ENCODE results near the gene TMEM181. TPM values are rescaled to one million over a fixed set of nuclear protein-coding genes. Genes with fewer than 3 reads are reported as not detected.

Gene TMEM181, protein sequence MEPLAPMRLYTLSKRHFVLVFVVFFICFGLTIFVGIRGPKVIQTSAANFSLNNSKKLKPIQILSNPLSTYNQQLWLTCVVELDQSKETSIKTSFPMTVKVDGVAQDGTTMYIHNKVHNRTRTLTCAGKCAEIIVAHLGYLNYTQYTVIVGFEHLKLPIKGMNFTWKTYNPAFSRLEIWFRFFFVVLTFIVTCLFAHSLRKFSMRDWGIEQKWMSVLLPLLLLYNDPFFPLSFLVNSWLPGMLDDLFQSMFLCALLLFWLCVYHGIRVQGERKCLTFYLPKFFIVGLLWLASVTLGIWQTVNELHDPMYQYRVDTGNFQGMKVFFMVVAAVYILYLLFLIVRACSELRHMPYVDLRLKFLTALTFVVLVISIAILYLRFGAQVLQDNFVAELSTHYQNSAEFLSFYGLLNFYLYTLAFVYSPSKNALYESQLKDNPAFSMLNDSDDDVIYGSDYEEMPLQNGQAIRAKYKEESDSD
- 41.0 TPM for total RNA-seq

DNA sequence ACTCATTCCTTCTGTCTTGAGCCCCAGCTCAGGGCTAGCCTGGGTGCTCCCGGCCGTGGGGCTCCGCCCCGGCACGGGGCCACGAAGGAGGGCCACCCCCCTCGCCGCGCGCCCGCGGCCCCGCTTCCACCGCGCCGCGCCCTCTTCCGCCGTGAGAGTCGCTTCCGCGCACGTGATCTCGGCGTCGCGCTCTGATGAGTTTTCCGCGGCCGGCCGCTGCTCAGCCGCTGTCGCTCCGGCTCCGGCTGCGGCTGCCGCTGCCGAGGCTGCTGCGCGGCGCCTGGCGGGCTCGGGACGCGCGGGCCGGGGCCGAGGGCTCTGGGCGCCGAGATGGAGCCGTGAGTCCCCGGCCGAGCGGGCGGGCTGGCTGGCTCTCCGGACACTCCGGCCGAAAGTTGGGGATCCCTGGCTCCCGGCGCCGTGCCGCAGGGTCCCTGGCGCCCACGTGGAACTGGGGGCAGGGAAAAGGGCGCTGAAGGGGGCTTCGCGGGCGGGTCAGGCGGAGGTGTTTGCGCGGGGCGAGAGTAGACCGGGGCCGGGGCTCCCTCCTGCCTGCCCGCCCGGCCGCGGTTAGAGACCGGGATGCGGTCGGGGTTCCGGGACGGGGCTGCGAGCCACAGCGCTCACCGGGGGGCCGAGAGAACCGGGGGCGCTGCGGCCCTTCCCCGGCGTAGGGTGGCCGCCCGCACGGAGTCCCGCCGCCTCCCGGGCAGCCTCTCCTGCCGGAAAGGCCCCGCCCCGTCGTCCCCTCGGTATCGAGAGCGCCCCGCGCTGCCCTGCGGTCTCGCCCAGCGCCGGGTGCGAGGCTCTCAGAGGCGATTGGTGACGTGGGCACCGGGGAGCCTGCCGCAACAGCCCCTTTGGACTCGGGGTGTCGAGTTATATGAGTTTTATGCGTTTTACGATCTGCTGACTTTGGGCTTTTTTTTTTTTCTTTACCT is at the start of gene TMEM181:
TMEM181 (plus strand) TSS at position 197 of the 941 bp plus-strand sequence; CDS start at position 331, 134 bp downstream.

DNA sequence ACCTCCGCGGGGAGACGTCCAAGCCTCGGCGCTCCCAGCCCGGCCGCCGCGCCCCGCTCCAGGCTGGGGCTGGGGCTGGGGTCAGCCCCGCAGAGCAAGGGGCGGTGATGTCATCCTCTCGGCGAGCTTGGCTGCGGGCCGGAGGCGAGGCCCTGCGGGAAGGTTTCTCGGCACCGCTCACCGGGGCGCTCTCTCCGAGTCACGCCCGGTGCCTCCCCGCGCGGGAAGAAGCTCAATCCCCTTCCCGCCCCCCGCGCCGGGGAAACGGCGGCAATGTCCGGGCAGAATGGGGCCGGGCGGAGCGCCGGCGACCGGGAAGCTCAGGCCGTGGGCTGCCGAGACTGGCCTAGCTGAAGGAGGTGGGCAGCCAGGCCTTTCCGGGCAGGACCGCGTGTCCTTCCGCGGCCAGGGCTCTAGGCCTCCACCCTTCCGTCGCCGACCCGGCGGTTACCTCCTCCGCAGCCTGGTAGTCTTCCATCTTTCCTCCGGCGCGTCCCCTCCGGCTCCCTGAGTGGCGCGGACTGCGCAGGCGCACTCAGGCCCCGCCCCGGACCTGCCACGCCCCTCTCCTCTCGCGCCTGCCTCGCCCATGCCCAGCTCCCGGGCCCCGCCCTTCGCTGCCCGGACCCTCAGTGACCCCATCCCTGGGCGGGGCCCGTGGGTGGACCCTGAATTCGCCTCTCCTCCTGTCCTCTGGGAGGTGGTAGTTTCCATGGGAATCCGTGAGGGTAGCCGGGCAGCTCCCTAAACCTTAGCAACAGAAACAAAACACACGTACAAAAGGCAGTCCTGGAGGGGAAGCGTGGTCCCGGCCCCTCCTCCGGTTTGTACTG is 84.6 kb downstream of the TMEM181 start, which contains the start of gene DYNLT1:
DYNLT1 (minus strand) TSS at position 513 of the 833 bp plus-strand sequence; CDS start at position 478, 35 bp downstream.

DNA sequence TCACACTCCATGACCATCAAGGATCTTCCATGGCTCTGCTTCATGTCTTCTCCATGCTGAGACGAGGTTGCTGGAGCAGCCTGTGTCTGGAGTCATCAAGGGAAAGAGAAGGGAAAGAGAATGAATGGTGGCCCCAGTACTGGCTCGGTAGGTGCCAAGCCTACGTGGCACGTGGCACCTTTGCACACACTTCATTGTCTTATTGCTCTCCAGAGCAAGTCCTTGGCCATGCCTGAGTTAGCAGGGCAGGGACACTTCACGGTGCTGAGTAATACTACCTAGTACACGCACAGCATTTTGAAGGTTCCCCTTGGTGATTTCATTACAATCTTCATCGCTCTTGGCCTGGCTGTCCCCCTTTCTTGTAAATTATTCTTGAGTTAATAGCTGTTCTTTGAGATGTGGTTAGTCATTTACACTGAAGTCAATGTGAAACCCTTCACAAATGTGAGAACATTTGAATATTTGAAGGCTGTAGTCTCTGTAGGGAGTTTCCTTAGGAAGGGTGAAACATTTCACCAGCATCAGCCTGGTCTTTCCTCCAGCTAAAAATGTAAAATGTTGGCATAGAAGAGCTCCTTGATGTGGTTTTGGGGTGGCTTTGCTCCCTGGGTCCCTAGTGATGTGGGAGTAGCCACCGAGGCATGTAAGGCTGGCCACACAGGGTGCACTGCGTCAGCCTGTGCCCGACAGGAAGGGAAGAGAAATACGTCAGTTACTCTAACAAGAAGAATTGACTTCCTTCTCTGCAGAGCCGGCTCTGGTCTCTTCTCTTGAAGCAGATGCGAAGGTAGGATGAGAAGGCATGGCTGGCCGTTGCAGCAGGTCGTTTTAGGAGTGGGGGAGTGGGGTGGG is 89.6 kb downstream of the TMEM181 start, which contains the start of gene SYTL3:
SYTL3 (plus strand) TSS at position 766 of the 855 bp plus-strand sequence. CDS start 13,215 bp downstream, outside the sequence.

Other genes starting within 250 kb of the TMEM181 start
- 771 TPM for gene TULP4, start 247.6 kb upstream of the TMEM181 start, total RNA-seq
- 49.7 TPM for gene DYNLT1, start 84.7 kb downstream of the TMEM181 start, total RNA-seq
- gene SYTL3, start 90.0 kb downstream of the TMEM181 start, total RNA-seq: 3.2 TPM